Measurements from ENCODE around the gene STAT5B. TPM values are rescaled to one million over a fixed set of nuclear protein-coding genes. Genes with fewer than 3 reads are reported as not detected.

STAT5B gene
- polyA plus RNA-seq, 1 experiment = 34.0 TPM

DNA sequence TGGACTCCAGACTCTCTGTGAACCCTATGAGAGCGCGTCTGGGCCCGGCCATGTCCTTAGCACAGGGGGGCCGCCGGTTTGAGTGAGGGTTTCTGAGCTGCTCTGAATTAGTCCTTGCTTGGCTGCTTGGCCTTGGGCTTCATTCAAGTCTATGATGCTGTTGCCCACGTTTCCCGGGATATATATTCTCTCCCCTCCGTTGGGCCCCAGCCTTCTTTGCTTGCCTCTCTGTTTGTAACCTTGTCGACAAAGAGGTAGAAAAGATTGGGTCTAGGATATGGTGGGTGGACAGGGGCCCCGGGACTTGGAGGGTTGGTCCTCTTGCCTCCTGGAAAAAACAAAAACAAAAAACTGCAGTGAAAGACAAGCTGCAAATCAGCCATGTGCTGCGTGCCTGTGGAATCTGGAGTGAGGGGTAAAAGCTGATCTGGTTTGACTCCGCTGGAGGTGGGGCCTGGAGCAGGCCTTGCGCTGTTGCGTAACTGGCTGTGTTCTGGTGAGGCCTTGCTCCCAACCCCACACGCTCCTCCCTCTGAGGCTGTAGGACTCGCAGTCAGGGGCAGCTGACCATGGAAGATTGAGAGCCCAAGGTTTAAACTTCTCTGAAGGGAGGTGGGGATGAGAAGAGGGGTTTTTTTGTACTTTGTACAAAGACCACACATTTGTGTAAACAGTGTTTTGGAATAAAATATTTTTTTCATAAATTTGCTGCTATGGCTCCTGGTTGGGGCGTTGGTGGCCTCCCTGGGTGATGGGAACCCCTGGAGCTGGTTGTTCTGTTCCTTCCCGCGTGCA lies 35.2 kb upstream of the STAT5B start:
- ChIA-PET CTCF (interaction anchor here (0.6 to 4.7 kb wide), 5 partner anchors 89 to 291 kb away, joined by 3 to 24 read pairs (median 11); partner anchors contain the start of gene NKIRAS2), POLR2A (interaction anchor here (0.6 to 2.1 kb wide), 7 partner anchors 24 to 209 kb away, joined by 3 to 8 read pairs (median 3); partner anchors contain the start of gene CAVIN1)
- DNase-seq (ENCODE audit: low read depth, low spot score) = peak; percentile 86
- Histone ChIP-seq H3K4me3 (ENCODE audit: low read depth, low read length) (no peak overlapping the region), H3K27ac (ENCODE audit: low read depth, low read length) (peak overlapping the region; percentile 81), H3K27me3 (ENCODE audit: control insufficient read depth, insufficient read depth, low read length) (no peaks in the 10 kb centered on the region), H3K9me3 (ENCODE audit: control insufficient read depth, insufficient read depth, low read length) (no peaks in the 10 kb centered on the region)
- TF ChIP-seq, protein P1, sequence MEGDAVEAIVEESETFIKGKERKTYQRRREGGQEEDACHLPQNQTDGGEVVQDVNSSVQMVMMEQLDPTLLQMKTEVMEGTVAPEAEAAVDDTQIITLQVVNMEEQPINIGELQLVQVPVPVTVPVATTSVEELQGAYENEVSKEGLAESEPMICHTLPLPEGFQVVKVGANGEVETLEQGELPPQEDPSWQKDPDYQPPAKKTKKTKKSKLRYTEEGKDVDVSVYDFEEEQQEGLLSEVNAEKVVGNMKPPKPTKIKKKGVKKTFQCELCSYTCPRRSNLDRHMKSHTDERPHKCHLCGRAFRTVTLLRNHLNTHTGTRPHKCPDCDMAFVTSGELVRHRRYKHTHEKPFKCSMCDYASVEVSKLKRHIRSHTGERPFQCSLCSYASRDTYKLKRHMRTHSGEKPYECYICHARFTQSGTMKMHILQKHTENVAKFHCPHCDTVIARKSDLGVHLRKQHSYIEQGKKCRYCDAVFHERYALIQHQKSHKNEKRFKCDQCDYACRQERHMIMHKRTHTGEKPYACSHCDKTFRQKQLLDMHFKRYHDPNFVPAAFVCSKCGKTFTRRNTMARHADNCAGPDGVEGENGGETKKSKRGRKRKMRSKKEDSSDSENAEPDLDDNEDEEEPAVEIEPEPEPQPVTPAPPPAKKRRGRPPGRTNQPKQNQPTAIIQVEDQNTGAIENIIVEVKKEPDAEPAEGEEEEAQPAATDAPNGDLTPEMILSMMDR (IDR thresholded peaks at IDR 0.05; ENCODE audit: low read depth, low read length) = no peak

- POLR2A ChIA-PET = interaction anchor here (0.7 to 1.2 kb wide), 2 partner anchors 88 to 89 kb away, joined by 3 to 4 read pairs; no protein-coding TSS in a partner anchor
- CTCF ChIA-PET = interaction anchor here (2.4 to 4.7 kb wide), 3 partner anchors 88 to 216 kb away, joined by 11 to 24 read pairs (median 11); no protein-coding TSS in a partner anchor
- H3K9me3 ChIP-seq (ENCODE audit: control insufficient read depth, insufficient read depth, low read length) = no peaks in the 10 kb centered on the region
- no peak overlapping the region for H3K4me3 ChIP-seq (ENCODE audit: low read depth, low read length)
- H3K27me3 ChIP-seq (ENCODE audit: control insufficient read depth, insufficient read depth, low read length) = no peaks in the 10 kb centered on the region
- TF ChIP-seq, protein P1 (IDR thresholded peaks at IDR 0.05; ENCODE audit: low read depth, low read length) = no peak
- no peak for DNase-seq (ENCODE audit: low read depth, low spot score)
- H3K27ac ChIP-seq (ENCODE audit: low read depth, low read length) = peak overlapping the region; percentile 81
Measured at GRCh38 chr17:42310787-42311215, 34.6 kb upstream of the STAT5B start.

GRCh38 chr17:42309986-42310786 lies 34.0 kb upstream of the STAT5B start:
- no peaks in the 10 kb centered on the region for H3K27me3 ChIP-seq (ENCODE audit: control insufficient read depth, insufficient read depth, low read length)
- ChIA-PET CTCF (interaction anchor here (0.9 to 4.7 kb wide), 5 partner anchors 14 to 217 kb away, joined by 3 to 24 read pairs (median 11); no protein-coding TSS in a partner anchor), POLR2A (interaction anchor here (0.6 to 0.8 kb wide), 2 partner anchors 8 to 215 kb away, joined by 3 to 4 read pairs; no protein-coding TSS in a partner anchor)
- H3K4me3 ChIP-seq (ENCODE audit: low read depth, low read length) = no peak overlapping the region
- no peak for DNase-seq (ENCODE audit: low read depth, low spot score)
- TF ChIP-seq, protein P1 (IDR thresholded peaks at IDR 0.05; ENCODE audit: low read depth, low read length) = 0 out of 2 replicates have a peak, but pooled peaks have one; percentile 3
- H3K27ac ChIP-seq (ENCODE audit: low read depth, low read length) = no peak overlapping the region
- no peaks in the 10 kb centered on the region for H3K9me3 ChIP-seq (ENCODE audit: control insufficient read depth, insufficient read depth, low read length)

DNA sequence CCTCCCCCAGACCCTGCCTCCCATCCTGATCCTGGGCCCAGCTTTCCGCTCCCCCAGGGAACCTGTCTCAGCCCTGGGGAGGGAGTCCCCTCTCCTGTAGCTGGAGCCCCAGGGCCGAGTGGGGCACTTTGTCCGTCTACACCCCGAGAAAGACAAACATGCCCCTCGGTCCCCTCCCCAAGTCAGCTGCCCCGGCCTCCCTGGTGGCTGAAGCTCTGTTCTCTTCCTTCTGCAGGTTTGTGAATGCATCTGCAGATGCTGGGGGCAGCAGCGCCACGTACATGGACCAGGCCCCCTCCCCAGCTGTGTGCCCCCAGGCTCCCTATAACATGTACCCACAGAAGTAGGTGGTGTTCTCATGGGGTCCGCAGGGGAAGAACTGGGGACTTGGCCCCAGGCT lies 33.0 kb upstream of the STAT5B start:
- ChIA-PET POLR2A (interaction anchor here (0.6 to 1.1 kb wide), 2 partner anchors 23 to 216 kb away, joined by 3 to 5 read pairs; no protein-coding TSS in a partner anchor), CTCF (interaction anchor here (0.9 to 4.7 kb wide), 3 partner anchors 15 to 97 kb away, joined by 3 to 24 read pairs (median 3); no protein-coding TSS in a partner anchor)
- Histone ChIP-seq H3K4me3 (ENCODE audit: low read depth, low read length) (no peak overlapping the region), H3K27ac (ENCODE audit: low read depth, low read length) (no peak overlapping the region), H3K9me3 (ENCODE audit: control insufficient read depth, insufficient read depth, low read length) (no peaks in the 10 kb centered on the region), H3K27me3 (ENCODE audit: control insufficient read depth, insufficient read depth, low read length) (no peaks in the 10 kb centered on the region)
- TF ChIP-seq, protein P1 (IDR thresholded peaks at IDR 0.05; ENCODE audit: low read depth, low read length) = no peak
- DNase-seq (ENCODE audit: low read depth, low spot score) = no peak
